NCI-H82 (cell line): ENCODE measurements around the gene N4BP2L2.
"Not testable (repeated sequence)": the region's sequence is repeated elsewhere in the genome, so short reads cannot be mapped to it uniquely, and the experiment has no call there.

Experiments
- DNase-seq: peaks from one replicate; lab custom pipeline; 2025; lab: John Stamatoyannopoulos, UW

Gene N4BP2L2

GRCh38 chr13:32538621-32539246 lies at the start of gene N4BP2L2:
Gene N4BP2L2 (minus strand): TSS chr13:32538795. CDS start chr13:32537027, 1,768 bp downstream.
- peak; percentile 99 for DNase-seq

GRCh38 chr13:32587811-32588170 lies 49.2 kb upstream of the N4BP2L2 start:
- DNase-seq: no peak

- DNase-seq: peak; percentile 50
Observed at GRCh38 chr13:32587011-32587810, 48.6 kb upstream of the N4BP2L2 start.

- peak; percentile 84 for DNase-seq
Observed at GRCh38 chr13:32586080-32586900, 47.7 kb upstream of the N4BP2L2 start, which contains the start of gene PDS5B. Gene PDS5B (plus strand): TSS chr13:32586452. CDS start chr13:32648773, 62,321 bp downstream.

- DNase-seq: no peak
Observed at GRCh38 chr13:32585550-32586079, 47.0 kb upstream of the N4BP2L2 start.

GRCh38 chr13:32582991-32583390 lies 44.4 kb upstream of the N4BP2L2 start:
- DNase-seq: no peak

GRCh38 chr13:32582281-32582680 lies 43.7 kb upstream of the N4BP2L2 start:
- DNase-seq: no peak

- peak; percentile 35 for DNase-seq
Observed at GRCh38 chr13:32581177-32581786, 42.7 kb upstream of the N4BP2L2 start.

- no peak for DNase-seq
Observed at GRCh38 chr13:32577032-32577431, 38.4 kb upstream of the N4BP2L2 start.

- DNase-seq: not testable (repeated sequence)
Observed at GRCh38 chr13:32575687-32576086, 37.1 kb upstream of the N4BP2L2 start.

GRCh38 chr13:32560842-32561241 lies 22.2 kb upstream of the N4BP2L2 start:
- DNase-seq: not testable (repeated sequence)

GRCh38 chr13:32555613-32556012 lies 17.0 kb upstream of the N4BP2L2 start:
- DNase-seq: no peak

- no peak for DNase-seq
Observed at GRCh38 chr13:32553720-32554119, 15.1 kb upstream of the N4BP2L2 start.

GRCh38 chr13:32549788-32550187 lies 11.2 kb upstream of the N4BP2L2 start:
- DNase-seq: no peak

- DNase-seq: no peak
Observed at GRCh38 chr13:32548837-32549236, 10.2 kb upstream of the N4BP2L2 start.

- DNase-seq: no peak
Observed at GRCh38 chr13:32545083-32545482, 6.5 kb upstream of the N4BP2L2 start.

- DNase-seq: no peak
Observed at GRCh38 chr13:32542221-32542620, 3.6 kb upstream of the N4BP2L2 start.

- DNase-seq: no peak
Observed at GRCh38 chr13:32538143-32538620, 413 bp downstream of the N4BP2L2 start.

GRCh38 chr13:32537580-32538142 lies 934 bp downstream of the N4BP2L2 start:
- DNase-seq: peak; percentile 60

GRCh38 chr13:32535748-32536147 lies 2.8 kb downstream of the N4BP2L2 start:
- no peak for DNase-seq

GRCh38 chr13:32535115-32535514 lies 3.5 kb downstream of the N4BP2L2 start:
- DNase-seq: no peak
